Thyroid gland (tissue), 4 donors: ENCODE results near the gene CABP5.

ENCODE experiments used
- POLR2A ChIP-seq, 2 donors: fragments of 450-650 bp; IDR thresholded peaks; one replicate each; pipeline ENCODE4 v1.6.1; 2017; ENCODE audit warnings: antibody characterized with exemption in 2 of 2, mild to moderate bottlenecking in 2 of 2, moderate library complexity in 1 of 2
- TF ChIP-seq, protein P1 (sequence below), 6 experiments: fragments of 200-600 bp in 3 of 6; fragments of 450-650 bp in 3 of 6; sonication (generic) in 3 of 6; IDR thresholded peaks; one replicate each; pipeline ENCODE4 v1.5.1; 2016 to 2019; ENCODE audit warnings: antibody characterized with exemption in 6 of 6, mild to moderate bottlenecking in 2 of 6, inconsistent platforms in 1 of 6, moderate library complexity in 1 of 6

DNA sequence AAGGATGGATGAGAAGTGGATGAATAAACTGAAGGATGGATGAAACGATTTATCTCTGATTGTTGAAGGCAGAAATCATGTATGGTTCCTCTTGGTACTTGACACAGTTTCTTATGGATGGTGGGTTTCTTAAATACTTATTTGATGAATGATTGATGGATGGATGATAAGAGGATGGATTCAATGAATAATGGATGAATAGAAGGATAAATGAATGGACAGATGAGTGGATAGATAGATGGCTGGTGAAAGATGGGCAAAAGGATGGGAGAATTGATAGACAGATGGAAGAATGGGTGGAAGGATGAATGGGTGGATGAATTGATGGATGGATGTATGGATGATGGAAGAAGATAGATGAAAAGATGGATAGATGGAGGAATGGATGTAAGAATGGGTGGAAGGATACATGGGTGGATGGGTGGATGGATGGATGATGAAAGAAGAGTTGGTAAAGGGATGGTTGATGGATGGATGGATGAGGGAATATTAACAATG lies 47.6 kb downstream of the CABP5 start:
- TF ChIP-seq POLR2A (IDR thresholded peaks at IDR 0.05): no peak
- TF ChIP-seq, protein P1, sequence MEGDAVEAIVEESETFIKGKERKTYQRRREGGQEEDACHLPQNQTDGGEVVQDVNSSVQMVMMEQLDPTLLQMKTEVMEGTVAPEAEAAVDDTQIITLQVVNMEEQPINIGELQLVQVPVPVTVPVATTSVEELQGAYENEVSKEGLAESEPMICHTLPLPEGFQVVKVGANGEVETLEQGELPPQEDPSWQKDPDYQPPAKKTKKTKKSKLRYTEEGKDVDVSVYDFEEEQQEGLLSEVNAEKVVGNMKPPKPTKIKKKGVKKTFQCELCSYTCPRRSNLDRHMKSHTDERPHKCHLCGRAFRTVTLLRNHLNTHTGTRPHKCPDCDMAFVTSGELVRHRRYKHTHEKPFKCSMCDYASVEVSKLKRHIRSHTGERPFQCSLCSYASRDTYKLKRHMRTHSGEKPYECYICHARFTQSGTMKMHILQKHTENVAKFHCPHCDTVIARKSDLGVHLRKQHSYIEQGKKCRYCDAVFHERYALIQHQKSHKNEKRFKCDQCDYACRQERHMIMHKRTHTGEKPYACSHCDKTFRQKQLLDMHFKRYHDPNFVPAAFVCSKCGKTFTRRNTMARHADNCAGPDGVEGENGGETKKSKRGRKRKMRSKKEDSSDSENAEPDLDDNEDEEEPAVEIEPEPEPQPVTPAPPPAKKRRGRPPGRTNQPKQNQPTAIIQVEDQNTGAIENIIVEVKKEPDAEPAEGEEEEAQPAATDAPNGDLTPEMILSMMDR (IDR thresholded peaks at IDR 0.05): no peak
